Lung microvascular endothelial cell (primary cell): ENCODE results near the gene DHFR. TPM values are rescaled to one million over a fixed set of nuclear protein-coding genes. Genes with fewer than 3 reads are reported as not detected.
"Not testable (repeated sequence)": the region's sequence is repeated elsewhere in the genome, so short reads cannot be mapped to it uniquely, and the experiment has no call there.

Source experiments
- DNase-seq, 2 donors: peaks; one replicate each; pipeline versions ENCODE4 v3.0.0 to v3.0.0-alpha.2; 2010; ENCODE audit warnings: low read depth in 2 of 2
- total RNA-seq: library from RNA; depleted of rRNA; stranded (reverse); fragments of >200 nt; gene quantifications from 2 replicates; pipeline ENCODE4 v1.2.1, GENCODE V29; 2014

Gene DHFR
- total RNA-seq, 1 donor from 2014 or later: 6.5 TPM

DNA sequence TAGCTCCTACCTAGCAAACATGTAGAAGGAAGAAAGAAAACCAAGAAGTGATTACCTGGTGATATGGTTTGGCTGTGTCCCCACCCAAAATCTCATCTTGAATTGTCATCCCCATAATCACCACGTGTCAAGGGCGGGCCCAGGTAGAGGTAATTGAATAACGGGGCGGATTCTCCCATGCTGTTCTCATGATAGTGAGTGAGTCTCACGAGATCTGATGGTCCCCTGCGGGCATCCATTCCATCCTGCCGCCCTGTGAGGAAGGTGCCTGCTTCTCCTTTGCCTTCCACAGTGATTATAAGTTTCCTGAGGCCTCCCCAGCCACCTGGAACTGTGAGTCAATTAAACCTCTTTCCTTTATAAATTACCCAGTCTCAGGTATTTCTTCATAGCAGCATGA is 57.3 kb downstream of the DHFR start:
- no peak for DNase-seq

DNA sequence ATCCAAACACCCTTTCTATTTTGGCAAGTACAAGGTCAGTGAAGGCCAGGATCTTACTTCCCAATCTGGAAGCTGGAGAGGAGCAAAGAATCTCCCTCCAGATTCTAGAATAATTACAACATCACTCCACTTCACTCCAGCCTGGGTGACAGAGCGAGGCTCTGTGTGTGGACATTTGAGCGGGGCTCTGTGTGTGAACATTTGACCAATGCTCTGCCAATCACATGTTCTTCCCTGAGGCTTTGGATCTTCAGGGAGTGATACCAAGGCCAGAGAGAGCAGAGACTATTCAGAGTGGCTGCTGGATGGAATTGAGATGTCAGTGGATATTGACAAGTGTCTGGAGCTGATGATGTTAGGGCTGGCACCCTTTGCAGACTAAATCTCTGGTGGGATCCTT is 60.0 kb downstream of the DHFR start:
- no peak for DNase-seq

DNA sequence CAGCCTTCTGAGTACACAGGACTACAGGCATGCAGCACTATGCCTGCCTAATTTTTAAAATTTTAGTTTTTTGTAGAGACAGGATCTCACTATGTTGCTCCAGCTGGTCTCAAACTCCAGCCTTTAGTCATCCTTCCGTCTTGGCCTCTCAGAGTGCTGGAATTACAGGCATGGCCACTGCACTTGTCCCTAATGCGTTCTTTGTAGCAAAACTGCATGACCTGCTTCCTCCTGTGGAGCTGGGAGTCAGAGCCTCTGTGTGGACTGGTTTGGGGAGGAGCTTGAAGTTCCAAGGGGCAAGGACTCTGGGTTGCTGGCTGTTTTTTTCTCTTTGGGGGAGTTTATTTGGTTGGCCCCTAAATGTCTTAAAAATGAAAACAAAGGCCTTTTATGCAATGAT is 62.0 kb downstream of the DHFR start:
- DNase-seq: no peak

DNA sequence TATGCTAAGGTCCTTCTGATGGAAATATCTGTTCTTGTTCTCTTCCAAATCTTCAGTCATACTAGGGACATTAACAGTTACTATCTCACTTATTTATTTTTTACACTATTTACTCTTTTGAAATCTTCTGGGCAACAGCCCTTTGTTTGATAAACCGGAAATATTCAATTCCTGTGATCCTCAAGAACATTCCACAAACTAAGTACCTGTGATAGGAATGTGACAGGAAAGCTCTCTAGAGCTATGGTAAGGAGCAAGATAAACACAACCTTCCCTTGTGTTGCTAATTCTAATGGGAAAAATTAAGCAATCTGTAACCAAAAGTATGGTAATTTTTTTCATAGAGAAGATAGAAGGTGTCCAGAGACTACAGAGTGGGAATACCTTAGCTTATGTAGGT is 62.7 kb downstream of the DHFR start:
- DNase-seq: no peak

DNA sequence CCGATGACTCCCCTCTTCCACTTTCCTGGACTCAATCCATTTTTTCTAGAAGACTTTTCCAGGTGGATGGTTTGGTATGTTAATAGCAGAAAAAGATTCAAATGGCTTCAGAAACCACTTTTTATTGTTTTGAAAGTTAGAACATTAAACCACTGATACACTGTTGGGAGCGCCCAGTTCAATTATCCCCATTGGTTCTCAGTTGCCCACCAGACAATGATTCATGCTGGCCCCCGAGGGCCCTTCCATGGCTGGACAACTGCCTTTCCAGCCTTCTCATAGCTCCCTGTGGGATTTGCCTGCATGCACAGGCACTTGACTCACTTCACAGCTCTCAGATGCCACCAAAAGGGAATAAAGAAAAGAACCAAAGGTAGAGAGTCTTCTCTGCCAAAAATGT is 63.4 kb downstream of the DHFR start:
- DNase-seq: no peak

DNA sequence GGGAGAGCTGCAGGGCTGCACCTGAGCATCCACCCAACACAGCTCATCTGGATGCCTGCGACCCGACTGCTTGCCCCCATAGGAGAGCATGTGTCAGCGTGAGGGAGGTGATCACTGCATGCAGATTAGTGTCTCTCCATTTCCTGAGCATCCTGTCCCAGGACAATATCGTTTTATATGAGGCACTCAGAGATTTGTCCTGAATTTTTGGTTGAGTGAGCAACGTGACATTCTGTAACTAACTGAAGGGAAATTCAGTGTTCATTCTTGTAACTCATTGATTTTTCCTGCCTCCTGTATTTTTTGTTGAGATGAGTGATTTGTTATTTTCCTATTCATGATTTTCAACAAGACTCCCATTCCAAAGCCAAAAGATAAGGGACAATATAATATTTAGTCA is 64.0 kb downstream of the DHFR start:
- no peak for DNase-seq

DNA sequence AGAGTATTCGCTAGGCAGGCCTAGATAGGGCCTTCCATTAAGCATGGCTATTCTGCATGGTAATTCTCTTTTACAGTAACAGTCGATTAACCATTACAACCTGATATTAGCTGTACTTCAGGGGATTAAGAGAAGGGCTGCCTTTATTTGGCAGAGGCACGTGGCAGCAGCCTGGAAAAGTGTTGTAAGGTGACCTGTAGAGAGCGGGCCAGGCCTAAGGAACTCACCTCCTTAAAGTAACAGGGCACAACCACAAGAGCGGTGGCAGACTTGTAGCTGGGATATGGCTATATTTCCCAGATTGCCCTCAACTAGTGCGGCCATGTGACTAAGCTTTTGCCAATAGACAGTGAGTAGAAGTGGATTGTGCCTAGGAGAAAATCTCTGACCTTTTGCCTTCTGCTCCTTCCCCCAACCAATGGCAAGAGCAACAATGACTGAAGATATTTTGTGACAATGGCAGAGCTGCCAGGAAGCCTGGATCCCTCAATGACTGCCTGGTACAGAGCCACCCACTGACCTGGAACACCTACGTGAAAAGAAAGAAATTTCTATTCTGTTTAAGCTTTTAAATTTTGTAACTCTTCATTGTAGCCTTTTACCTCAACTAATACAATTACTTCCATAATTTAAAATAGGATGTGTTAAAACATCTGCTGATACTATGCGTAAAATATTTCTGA is 65.8 kb downstream of the DHFR start:
- no peak for DNase-seq

DNA sequence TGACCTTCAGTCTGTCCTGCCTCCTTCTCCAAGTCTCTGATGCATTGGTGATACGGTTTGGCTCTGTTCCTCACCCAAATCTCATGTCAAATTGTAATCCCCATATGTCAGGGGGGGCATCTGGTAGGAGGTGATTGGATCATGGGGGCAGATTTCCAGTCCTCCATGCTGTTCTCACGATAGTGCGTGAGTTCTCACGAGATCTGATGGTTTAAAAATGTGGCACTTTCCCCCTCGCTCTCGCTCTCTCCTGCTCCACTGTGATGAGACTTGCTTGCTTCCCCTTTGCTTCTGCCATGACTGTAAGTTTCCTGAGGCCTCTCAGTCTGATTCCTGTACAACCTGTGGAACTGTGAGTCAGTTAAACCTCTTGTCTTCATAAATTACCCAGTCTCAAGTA is 70.0 kb downstream of the DHFR start:
- DNase-seq: no peak

DNA sequence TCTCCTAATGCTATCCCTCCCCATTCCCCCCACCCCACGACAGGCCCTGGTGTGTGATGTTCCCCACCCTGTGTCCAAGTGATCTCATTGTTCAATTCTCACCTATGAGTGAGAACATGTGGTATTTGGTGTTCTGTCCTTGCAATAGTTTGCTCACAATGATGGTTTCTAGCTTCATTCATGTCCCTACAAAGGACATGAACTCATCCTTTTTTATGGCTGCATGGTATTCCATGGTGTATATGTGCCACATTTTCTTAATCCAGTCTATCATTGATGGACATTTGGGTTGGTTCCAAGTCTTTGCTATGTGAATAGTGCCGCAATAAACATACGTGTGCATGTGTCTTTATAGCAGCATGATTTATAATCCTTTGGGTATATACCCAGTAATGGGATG is 74.5 kb downstream of the DHFR start:
- not testable (repeated sequence) for DNase-seq

DNA sequence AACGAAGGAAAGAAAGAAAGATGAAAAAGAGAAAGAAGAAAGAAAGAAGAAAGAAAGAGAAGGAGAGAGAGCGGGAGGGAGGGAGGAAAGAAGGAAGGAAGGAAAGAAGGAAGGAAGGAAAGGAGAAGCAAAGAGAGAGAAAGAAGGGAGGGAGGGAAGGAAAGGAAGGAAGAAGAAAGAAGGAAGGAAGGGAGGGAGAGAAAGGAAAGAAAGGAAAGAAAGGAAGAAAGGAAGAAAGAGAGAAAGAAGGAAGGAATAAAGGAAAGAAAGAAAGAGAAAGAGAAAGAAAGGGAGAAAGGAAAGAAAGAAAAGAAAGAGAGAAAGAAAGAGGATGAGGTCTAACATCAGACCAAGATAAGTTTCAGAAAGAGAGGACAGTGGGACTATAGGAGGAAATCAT is 75.7 kb downstream of the DHFR start:
- DNase-seq: no peak

DNA sequence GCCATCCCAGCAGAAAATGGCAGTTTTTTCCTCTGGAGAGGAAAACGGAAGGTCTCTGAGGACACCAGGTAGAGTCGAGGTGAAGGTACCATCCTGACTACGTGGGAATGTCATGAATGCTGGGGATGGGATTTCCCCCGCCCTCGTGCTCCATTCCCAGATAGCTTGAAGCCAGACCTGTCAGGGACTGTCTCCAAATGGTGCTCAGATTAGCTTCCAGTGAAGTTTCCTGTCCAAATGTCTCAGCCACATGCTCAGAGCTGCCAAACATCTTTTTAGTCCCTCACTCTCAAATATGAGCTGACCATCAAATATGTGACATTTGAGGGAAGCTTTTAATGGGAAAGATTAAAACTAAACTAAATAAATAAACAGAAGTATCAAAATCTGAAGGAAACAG is 77.1 kb downstream of the DHFR start:
- no peak for DNase-seq

DNA sequence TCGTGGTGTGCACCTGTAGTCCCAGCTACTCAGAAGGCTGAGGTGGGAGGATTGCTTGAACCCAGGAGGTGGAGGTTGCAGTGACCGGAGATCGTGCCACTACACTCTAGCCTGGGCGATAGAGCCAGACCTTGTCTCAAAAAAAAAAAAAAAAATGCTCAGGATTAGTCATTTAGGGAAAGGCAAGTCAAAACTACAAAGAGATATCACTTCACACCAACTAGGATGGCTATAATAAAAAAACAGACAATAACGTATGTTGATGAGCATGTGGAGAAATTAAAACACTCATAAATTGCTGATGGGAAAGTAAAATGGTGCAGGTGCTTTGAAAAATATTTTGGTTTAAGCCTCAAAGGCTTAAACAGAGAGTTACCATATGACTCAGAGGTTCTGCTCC is 78.4 kb downstream of the DHFR start:
- DNase-seq: no peak

Other genes starting within 250 kb of the DHFR start
- 21.6 and 33.5 TPM in 2 replicates for gene ZFYVE16, start 246.9 kb downstream of the DHFR start, total RNA-seq
- gene FAM151B, start 166.9 kb downstream of the DHFR start, total RNA-seq: 2.0 and 2.2 TPM in 2 replicates
- not detected in 2 replicates for gene ANKRD34B, start 84.7 kb downstream of the DHFR start, total RNA-seq
- 5.6 and 6.3 TPM in 2 replicates for gene MSH3, start 331 bp downstream of the DHFR start, total RNA-seq